Measurements from ENCODE around the gene PIK3R1. TPM values are rescaled to one million over a fixed set of nuclear protein-coding genes. Genes with fewer than 3 reads are reported as not detected.
"Not testable (repeated sequence)": the region's sequence is repeated elsewhere in the genome, so short reads cannot be mapped to it uniquely, and the experiment has no call there.

PIK3R1 gene
- total RNA-seq, 1 donor from 2014 or later: 80.4 TPM

GRCh38 chr5:68232277-68232676 lies 16.7 kb downstream of the PIK3R1 start:
- TF ChIP-seq CTCF (IDR thresholded peaks at IDR 0.05; ENCODE audit: unreplicated experiment): no peak
- Mint-ChIP-seq H3K4me1 (peaks cover 23% of the 10 kb centered on the region), H3K27ac (no peak overlapping the region), H3K36me3 (peaks cover 9% of the 10 kb centered on the region), H3K27me3 (ENCODE audit: low read depth) (no peaks in the 10 kb centered on the region), H3K9me3 (no peaks in the 10 kb centered on the region), H3K4me3 (no peak overlapping the region)
- DNase-seq (ENCODE audit: low spot score in 2 of 2, unreplicated experiment in 2 of 2): no peak

- Mint-ChIP-seq H3K27ac (no peak overlapping the region), H3K4me1 (peaks cover 30% of the 10 kb centered on the region), H3K27me3 (ENCODE audit: low read depth) (no peaks in the 10 kb centered on the region), H3K36me3 (peaks cover 3% of the 10 kb centered on the region), H3K9me3 (no peaks in the 10 kb centered on the region), H3K4me3 (no peak overlapping the region)
- no peak for DNase-seq (ENCODE audit: low spot score in 2 of 2, unreplicated experiment in 2 of 2)
- TF ChIP-seq CTCF (IDR thresholded peaks at IDR 0.05; ENCODE audit: unreplicated experiment): no peak
These were observed 17.5 kb downstream of the PIK3R1 start for GRCh38 chr5:68233075-68233474.

- H3K36me3 Mint-ChIP-seq; H3K9me3 Mint-ChIP-seq; H3K27me3 Mint-ChIP-seq (ENCODE audit: low read depth); DNase-seq (ENCODE audit: low spot score in 2 of 2, unreplicated experiment in 2 of 2); H3K27ac Mint-ChIP-seq; H3K4me3 Mint-ChIP-seq: not testable (repeated sequence)
- peaks cover 36% of the 10 kb centered on the region for H3K4me1 Mint-ChIP-seq
These were observed 19.7 kb downstream of the PIK3R1 start for GRCh38 chr5:68235229-68235628.

GRCh38 chr5:68237715-68238114 lies 22.2 kb downstream of the PIK3R1 start:
- no peak overlapping the region for H3K4me3 Mint-ChIP-seq
- no peak overlapping the region for H3K27ac Mint-ChIP-seq
- no peak for TF ChIP-seq CTCF (IDR thresholded peaks at IDR 0.05; ENCODE audit: unreplicated experiment)
- no peaks in the 10 kb centered on the region for H3K9me3 Mint-ChIP-seq
- H3K27me3 Mint-ChIP-seq (ENCODE audit: low read depth): no peaks in the 10 kb centered on the region
- H3K36me3 Mint-ChIP-seq: no peaks in the 10 kb centered on the region
- DNase-seq (ENCODE audit: low spot score in 2 of 2, unreplicated experiment in 2 of 2): no peak
- peaks cover 36% of the 10 kb centered on the region for H3K4me1 Mint-ChIP-seq

GRCh38 chr5:68239487-68239886 lies 23.9 kb downstream of the PIK3R1 start:
- H3K36me3 Mint-ChIP-seq: no peaks in the 10 kb centered on the region
- peaks cover 37% of the 10 kb centered on the region for H3K4me1 Mint-ChIP-seq
- H3K4me3 Mint-ChIP-seq: no peak overlapping the region
- H3K9me3 Mint-ChIP-seq: no peaks in the 10 kb centered on the region
- DNase-seq (ENCODE audit: low spot score in 2 of 2, unreplicated experiment in 2 of 2): no peak
- no peaks in the 10 kb centered on the region for H3K27me3 Mint-ChIP-seq (ENCODE audit: low read depth)
- no peak for TF ChIP-seq CTCF (IDR thresholded peaks at IDR 0.05; ENCODE audit: unreplicated experiment)
- H3K27ac Mint-ChIP-seq: no peak overlapping the region

GRCh38 chr5:68240202-68240601 lies 24.6 kb downstream of the PIK3R1 start:
- Mint-ChIP-seq H3K36me3 (no peaks in the 10 kb centered on the region), H3K9me3 (no peaks in the 10 kb centered on the region), H3K27me3 (ENCODE audit: low read depth) (no peaks in the 10 kb centered on the region), H3K27ac (peak overlapping the region; percentile 1), H3K4me3 (no peak overlapping the region), H3K4me1 (peaks cover 40% of the 10 kb centered on the region)
- DNase-seq (ENCODE audit: low spot score in 2 of 2, unreplicated experiment in 2 of 2): no peak
- no peak for TF ChIP-seq CTCF (IDR thresholded peaks at IDR 0.05; ENCODE audit: unreplicated experiment)

Data from mesothelial cell of epicardium (in vitro differentiated cells).